ENCODE data around the gene PKP1.

- TF ChIP-seq POLR2A (IDR thresholded peaks at IDR 0.05) (no peak), CTCF (IDR thresholded peaks at IDR 0.05) (no peak)
Observed at GRCh38 chr1:201311356-201312011, 28.2 kb downstream of the PKP1 start.
